Ovary (tissue), 3 donors: ENCODE data around the gene MAVS.

Experiments
- CTCF ChIP-seq, 3 donors: fragments of 450-650 bp in 2 of 3; fragments of 200-600 bp in 1 of 3; IDR thresholded peaks; one replicate each; pipeline versions ENCODE4 v1.5.1 to v1.8.0; 2016 to 2022; ENCODE audit warnings: antibody characterized with exemption in 3 of 3, mild to moderate bottlenecking in 1 of 3
- POLR2A ChIP-seq: fragments of 450-650 bp; IDR thresholded peaks from one replicate; pipeline ENCODE4 v1.6.1; 2017; ENCODE audit warnings: antibody characterized with exemption, mild to moderate bottlenecking, moderate library complexity
- donor health status: DM: no; HTN: no; CAD: no.

DNA sequence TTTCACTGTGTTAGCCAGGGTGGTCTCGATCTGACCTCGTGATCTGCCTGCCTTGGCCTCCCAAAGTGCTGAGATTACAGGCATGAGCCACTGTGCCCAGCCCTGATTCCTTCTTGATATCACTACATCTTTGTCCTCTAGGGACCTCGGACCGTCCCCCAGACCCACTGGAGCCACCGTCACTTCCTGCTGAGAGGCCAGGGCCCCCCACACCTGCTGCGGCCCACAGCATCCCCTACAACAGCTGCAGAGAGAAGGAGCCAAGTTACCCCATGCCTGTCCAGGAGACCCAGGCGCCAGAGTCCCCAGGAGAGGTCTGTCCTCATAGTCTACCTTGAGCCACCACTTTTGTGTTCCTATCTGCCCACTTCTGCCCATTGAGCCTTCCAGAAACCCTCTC, 14.6 kb downstream of the MAVS start:
- TF ChIP-seq POLR2A (no peak), CTCF (IDR thresholded peaks at IDR 0.05) (no peak)
